Measurements from ENCODE around the gene PRKN. TPM values are rescaled to one million over a fixed set of nuclear protein-coding genes. Genes with fewer than 3 reads are reported as not detected.

Gene PRKN
- total RNA-seq, 1 donor from 2014 or later = 2.8 TPM

DNA sequence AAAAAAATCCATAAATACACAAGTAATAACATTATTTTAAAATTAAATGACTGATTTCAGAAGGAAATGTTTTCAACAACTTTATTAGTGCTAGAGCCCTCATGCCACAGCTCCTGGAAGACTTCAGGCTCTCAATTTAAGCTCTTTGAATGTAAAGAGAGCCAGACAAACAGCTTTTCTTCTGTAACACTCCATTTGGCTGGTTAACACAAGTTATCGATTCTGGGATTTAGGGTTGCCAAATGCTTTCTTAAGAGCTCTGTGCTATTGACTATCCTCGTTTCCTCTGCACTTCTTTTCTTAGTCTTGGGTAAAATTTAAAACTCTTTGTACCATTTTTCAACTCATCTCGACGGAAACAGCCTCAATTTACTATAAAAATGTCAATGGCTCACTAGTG is 402.5 kb downstream of the PRKN start:
- Histone ChIP-seq H4K20me1 (ENCODE audit: low read depth) (no peaks in the 10 kb centered on the region), H3K79me2 (ENCODE audit: low read depth) (no peaks in the 10 kb centered on the region), H3K36me3 (peaks cover 7% of the 10 kb centered on the region), H3K27ac (peak overlapping the region; percentile 0), H3K4me2 (no peak overlapping the region), H3K4me1 (peaks cover 18% of the 10 kb centered on the region), H2AFZ (replicated peaks) (peak overlapping the region; percentile 13), H3K9ac (no peak overlapping the region), H3K9me3 (ENCODE audit: low read depth) (peaks cover 12% of the 10 kb centered on the region), H3K4me3 (no peak overlapping the region), H3F3A (ENCODE audit: low read depth) (no peaks in the 10 kb centered on the region), H3K27me3 (no peaks in the 10 kb centered on the region)
- H3K4me3 Mint-ChIP-seq = no peak overlapping the region
- H3K27ac Mint-ChIP-seq = no peak overlapping the region
- DNase-seq (ENCODE audit: low spot score) = no peak
- no peaks in the 10 kb centered on the region for H3K36me3 Mint-ChIP-seq
- H3K9me3 Mint-ChIP-seq = peaks cover 6% of the 10 kb centered on the region
- peaks cover 6% of the 10 kb centered on the region for H3K27me3 Mint-ChIP-seq (ENCODE audit: insufficient read depth, low read depth)
- peaks cover 3% of the 10 kb centered on the region for H3K4me1 Mint-ChIP-seq
- TF ChIP-seq, protein P1, sequence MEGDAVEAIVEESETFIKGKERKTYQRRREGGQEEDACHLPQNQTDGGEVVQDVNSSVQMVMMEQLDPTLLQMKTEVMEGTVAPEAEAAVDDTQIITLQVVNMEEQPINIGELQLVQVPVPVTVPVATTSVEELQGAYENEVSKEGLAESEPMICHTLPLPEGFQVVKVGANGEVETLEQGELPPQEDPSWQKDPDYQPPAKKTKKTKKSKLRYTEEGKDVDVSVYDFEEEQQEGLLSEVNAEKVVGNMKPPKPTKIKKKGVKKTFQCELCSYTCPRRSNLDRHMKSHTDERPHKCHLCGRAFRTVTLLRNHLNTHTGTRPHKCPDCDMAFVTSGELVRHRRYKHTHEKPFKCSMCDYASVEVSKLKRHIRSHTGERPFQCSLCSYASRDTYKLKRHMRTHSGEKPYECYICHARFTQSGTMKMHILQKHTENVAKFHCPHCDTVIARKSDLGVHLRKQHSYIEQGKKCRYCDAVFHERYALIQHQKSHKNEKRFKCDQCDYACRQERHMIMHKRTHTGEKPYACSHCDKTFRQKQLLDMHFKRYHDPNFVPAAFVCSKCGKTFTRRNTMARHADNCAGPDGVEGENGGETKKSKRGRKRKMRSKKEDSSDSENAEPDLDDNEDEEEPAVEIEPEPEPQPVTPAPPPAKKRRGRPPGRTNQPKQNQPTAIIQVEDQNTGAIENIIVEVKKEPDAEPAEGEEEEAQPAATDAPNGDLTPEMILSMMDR (IDR thresholded peaks at IDR 0.05) = no peak
- TF ChIP-seq EZH2 (IDR thresholded peaks at IDR 0.05) (no peak), EZH2phosphoT487 (IDR thresholded peaks at IDR 0.05) (no peak)

- Histone ChIP-seq H3K9me3 (ENCODE audit: low read depth) (no peaks in the 10 kb centered on the region), H3K4me2 (no peak overlapping the region), H3K79me2 (ENCODE audit: low read depth) (no peaks in the 10 kb centered on the region), H3K36me3 (no peaks in the 10 kb centered on the region), H3K27me3 (no peaks in the 10 kb centered on the region), H3K9ac (no peak overlapping the region), H4K20me1 (ENCODE audit: low read depth) (no peaks in the 10 kb centered on the region), H3K4me1 (no peaks in the 10 kb centered on the region), H3K27ac (no peak overlapping the region), H2AFZ (replicated peaks) (no peak overlapping the region), H3K4me3 (no peak overlapping the region), H3F3A (ENCODE audit: low read depth) (no peaks in the 10 kb centered on the region)
- H3K27me3 Mint-ChIP-seq (ENCODE audit: insufficient read depth, low read depth) = no peaks in the 10 kb centered on the region
- no peak overlapping the region for H3K27ac Mint-ChIP-seq
- peaks cover 11% of the 10 kb centered on the region for H3K4me1 Mint-ChIP-seq
- no peaks in the 10 kb centered on the region for H3K36me3 Mint-ChIP-seq
- DNase-seq (ENCODE audit: low spot score) = no peak
- TF ChIP-seq EZH2phosphoT487 (IDR thresholded peaks at IDR 0.05) = no peak
- TF ChIP-seq EZH2 (IDR thresholded peaks at IDR 0.05) = no peak
- peaks cover 8% of the 10 kb centered on the region for H3K9me3 Mint-ChIP-seq
- H3K4me3 Mint-ChIP-seq = no peak overlapping the region
Observed at GRCh38 chr6:162315291-162315690, 412.3 kb downstream of the PRKN start.

GRCh38 chr6:162313922-162314660 is 413.5 kb downstream of the PRKN start:
- Histone ChIP-seq H3K27me3 (no peaks in the 10 kb centered on the region), H3K79me2 (ENCODE audit: low read depth) (no peaks in the 10 kb centered on the region), H3K27ac (no peak overlapping the region), H2AFZ (replicated peaks) (no peak overlapping the region), H3K9me3 (ENCODE audit: low read depth) (no peaks in the 10 kb centered on the region), H3K4me3 (no peak overlapping the region), H3K4me1 (no peaks in the 10 kb centered on the region), H3K36me3 (no peaks in the 10 kb centered on the region), H4K20me1 (ENCODE audit: low read depth) (no peaks in the 10 kb centered on the region), H3F3A (ENCODE audit: low read depth) (no peaks in the 10 kb centered on the region), H3K4me2 (no peak overlapping the region), H3K9ac (no peak overlapping the region)
- no peak for TF ChIP-seq EZH2 (IDR thresholded peaks at IDR 0.05)
- TF ChIP-seq EZH2phosphoT487 (IDR thresholded peaks at IDR 0.05) = no peak
- TF ChIP-seq, protein P1 (IDR thresholded peaks at IDR 0.05) = no peak
- H3K9me3 Mint-ChIP-seq = peaks cover 8% of the 10 kb centered on the region
- no peak overlapping the region for H3K27ac Mint-ChIP-seq
- no peaks in the 10 kb centered on the region for H3K27me3 Mint-ChIP-seq (ENCODE audit: insufficient read depth, low read depth)
- H3K4me1 Mint-ChIP-seq = peaks cover 11% of the 10 kb centered on the region
- H3K4me3 Mint-ChIP-seq = no peak overlapping the region
- H3K36me3 Mint-ChIP-seq = no peaks in the 10 kb centered on the region
- no peak for DNase-seq (ENCODE audit: low spot score)

DNA sequence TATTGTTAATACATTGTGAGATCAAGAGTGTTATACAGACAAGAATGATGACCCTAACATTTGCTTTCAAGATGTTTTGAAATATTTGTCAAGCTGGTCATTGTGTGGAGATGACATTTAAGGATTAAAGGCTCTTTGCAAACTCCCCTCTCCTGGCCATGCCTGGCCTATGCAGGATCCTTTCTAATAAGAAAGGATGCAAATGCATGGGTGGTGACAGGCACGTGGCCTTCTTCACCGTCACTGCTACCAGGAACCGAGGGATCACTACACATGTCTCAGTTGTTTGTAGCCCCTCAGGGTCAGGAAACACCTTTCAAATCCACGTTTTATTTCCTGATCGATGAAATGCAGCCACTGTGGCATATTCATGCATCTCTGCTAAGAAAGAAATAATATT is 419.7 kb downstream of the PRKN start:
- Mint-ChIP-seq H3K9me3 (no peaks in the 10 kb centered on the region), H3K36me3 (no peaks in the 10 kb centered on the region), H3K4me1 (peaks cover 2% of the 10 kb centered on the region), H3K4me3 (no peak overlapping the region), H3K27ac (no peak overlapping the region), H3K27me3 (ENCODE audit: insufficient read depth, low read depth) (no peaks in the 10 kb centered on the region)
- no peaks in the 10 kb centered on the region for H3F3A ChIP-seq (ENCODE audit: low read depth)
- no peaks in the 10 kb centered on the region for H3K36me3 ChIP-seq
- H3K4me1 ChIP-seq = no peaks in the 10 kb centered on the region
- no peak for DNase-seq (ENCODE audit: low spot score)
- no peak overlapping the region for H3K4me3 ChIP-seq
- H3K4me2 ChIP-seq = no peak overlapping the region
- no peaks in the 10 kb centered on the region for H3K27me3 ChIP-seq
- H3K79me2 ChIP-seq (ENCODE audit: low read depth) = no peaks in the 10 kb centered on the region
- no peaks in the 10 kb centered on the region for H4K20me1 ChIP-seq (ENCODE audit: low read depth)
- no peak overlapping the region for H2AFZ ChIP-seq (replicated peaks)
- H3K9me3 ChIP-seq (ENCODE audit: low read depth) = no peaks in the 10 kb centered on the region
- no peak overlapping the region for H3K27ac ChIP-seq
- no peak overlapping the region for H3K9ac ChIP-seq
- TF ChIP-seq EZH2phosphoT487 (IDR thresholded peaks at IDR 0.05) (no peak), EZH2 (IDR thresholded peaks at IDR 0.05) (no peak)
- TF ChIP-seq, protein P1 (IDR thresholded peaks at IDR 0.05) = no peak

Data from neural progenitor cell (in vitro differentiated cells).